ENCODE measurements around the gene CBLIF. TPM values are rescaled to one million over a fixed set of nuclear protein-coding genes. Genes with fewer than 3 reads are reported as not detected.

Gene CBLIF
- total and polyA plus RNA-seq, 2 experiments from 2014 or later = 0.69 TPM; not detected in 1

- H3K36me3 ChIP-seq = no peaks in the 10 kb centered on the region
Measured at GRCh38 chr11:59783632-59784090, 61.6 kb downstream of the CBLIF start.

GRCh38 chr11:59782080-59782479, 63.2 kb downstream of the CBLIF start:
- Histone ChIP-seq H3K27ac (no peak overlapping the region), H3K4me1 (ENCODE audit: low read depth) (peaks cover 6% of the 10 kb centered on the region), H3K27me3 (no peaks in the 10 kb centered on the region), H3K36me3 (no peaks in the 10 kb centered on the region), H3K4me3 (no peak overlapping the region), H3K9me3 (ENCODE audit: low read depth) (no peaks in the 10 kb centered on the region)
- TF ChIP-seq, protein P1, sequence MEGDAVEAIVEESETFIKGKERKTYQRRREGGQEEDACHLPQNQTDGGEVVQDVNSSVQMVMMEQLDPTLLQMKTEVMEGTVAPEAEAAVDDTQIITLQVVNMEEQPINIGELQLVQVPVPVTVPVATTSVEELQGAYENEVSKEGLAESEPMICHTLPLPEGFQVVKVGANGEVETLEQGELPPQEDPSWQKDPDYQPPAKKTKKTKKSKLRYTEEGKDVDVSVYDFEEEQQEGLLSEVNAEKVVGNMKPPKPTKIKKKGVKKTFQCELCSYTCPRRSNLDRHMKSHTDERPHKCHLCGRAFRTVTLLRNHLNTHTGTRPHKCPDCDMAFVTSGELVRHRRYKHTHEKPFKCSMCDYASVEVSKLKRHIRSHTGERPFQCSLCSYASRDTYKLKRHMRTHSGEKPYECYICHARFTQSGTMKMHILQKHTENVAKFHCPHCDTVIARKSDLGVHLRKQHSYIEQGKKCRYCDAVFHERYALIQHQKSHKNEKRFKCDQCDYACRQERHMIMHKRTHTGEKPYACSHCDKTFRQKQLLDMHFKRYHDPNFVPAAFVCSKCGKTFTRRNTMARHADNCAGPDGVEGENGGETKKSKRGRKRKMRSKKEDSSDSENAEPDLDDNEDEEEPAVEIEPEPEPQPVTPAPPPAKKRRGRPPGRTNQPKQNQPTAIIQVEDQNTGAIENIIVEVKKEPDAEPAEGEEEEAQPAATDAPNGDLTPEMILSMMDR (IDR thresholded peaks at IDR 0.05; ENCODE audit: low read depth, low read length) = no peak
- no peak for DNase-seq (ENCODE audit: low read depth in 1 of 2, low spot score in 1 of 2)

More at GRCh38 chr11:59783632-59784090, 61.6 kb downstream of the CBLIF start:
- Histone ChIP-seq H3K4me1 (ENCODE audit: low read depth) (peaks cover 14% of the 10 kb centered on the region), H3K27ac (no peak overlapping the region), H3K4me3 (no peak overlapping the region), H3K27me3 (no peaks in the 10 kb centered on the region), H3K9me3 (ENCODE audit: low read depth) (no peaks in the 10 kb centered on the region)
- DNase-seq (ENCODE audit: low read depth in 1 of 2, low spot score in 1 of 2) = no peak
- TF ChIP-seq, protein P1 (IDR thresholded peaks at IDR 0.05; ENCODE audit: low read depth, low read length) = no peak

DNA sequence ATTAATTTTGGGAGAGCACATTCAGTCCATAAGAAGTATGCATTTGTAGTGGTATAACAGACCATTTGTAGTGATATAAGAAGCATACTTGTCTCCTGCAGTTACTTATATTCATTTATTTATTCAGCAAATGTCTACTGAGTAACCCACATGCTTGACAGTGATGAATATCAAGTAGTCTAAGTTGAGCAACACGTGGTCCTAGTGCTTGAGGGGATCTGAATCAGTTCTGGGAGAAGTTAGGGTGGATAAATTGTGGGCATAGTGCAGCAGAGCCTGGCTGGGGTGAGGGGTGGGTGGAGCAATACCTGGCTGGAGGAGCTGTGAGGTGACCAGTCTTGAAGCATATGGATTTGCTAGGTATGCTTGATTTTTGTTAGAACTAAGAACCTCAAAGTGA, 65.8 kb downstream of the CBLIF start:
- no peaks in the 10 kb centered on the region for H3K4me1 ChIP-seq (ENCODE audit: low read depth)
- H3K4me3 ChIP-seq = no peak overlapping the region
- no peak overlapping the region for H3K27ac ChIP-seq
- no peak for DNase-seq (ENCODE audit: low read depth in 1 of 2, low spot score in 1 of 2)
- H3K36me3 ChIP-seq = peaks cover 6% of the 10 kb centered on the region
- no peaks in the 10 kb centered on the region for H3K9me3 ChIP-seq (ENCODE audit: low read depth)
- H3K27me3 ChIP-seq = no peaks in the 10 kb centered on the region
- TF ChIP-seq, protein P1 (IDR thresholded peaks at IDR 0.05; ENCODE audit: low read depth, low read length) = no peak

Other genes starting within 250 kb of the CBLIF start
- gene OSBP, start 229.7 kb downstream of the CBLIF start, total RNA-seq = 20.6 and 27.3 TPM in 2 replicates
- gene OSBP, start 229.7 kb downstream of the CBLIF start, polyA plus RNA-seq = 30.7 and 39.8 TPM in 2 replicates
- 7.9 and 10.9 TPM in 2 replicates for gene PATL1, start 176.5 kb downstream of the CBLIF start, total RNA-seq
- gene PATL1, start 176.5 kb downstream of the CBLIF start, polyA plus RNA-seq = 11.4 and 15.8 TPM in 2 replicates
- not detected in 2 replicates for gene OR10V1, start 131.7 kb downstream of the CBLIF start, total RNA-seq
- not detected in 2 replicates for gene OR10V1, start 131.7 kb downstream of the CBLIF start, polyA plus RNA-seq
- gene STX3, start 90.1 kb downstream of the CBLIF start, total RNA-seq = 32.5 and 42.3 TPM in 2 replicates
- 21.7 and 27.8 TPM in 2 replicates for gene STX3, start 90.1 kb downstream of the CBLIF start, polyA plus RNA-seq
- 73.1 and 73.8 TPM in 2 replicates for gene MRPL16, start 34.7 kb downstream of the CBLIF start, total RNA-seq
- 93.7 and 101 TPM in 2 replicates for gene MRPL16, start 34.7 kb downstream of the CBLIF start, polyA plus RNA-seq
- gene TCN1, start 21.0 kb upstream of the CBLIF start, total RNA-seq = not detected in 2 replicates
- not detected in 2 replicates for gene TCN1, start 21.0 kb upstream of the CBLIF start, polyA plus RNA-seq
- gene OOSP3, start 33.3 kb upstream of the CBLIF start, total RNA-seq = not detected in 2 replicates
- not detected in 2 replicates for gene OOSP3, start 33.3 kb upstream of the CBLIF start, polyA plus RNA-seq
- 0.48 TPM in 1 of 2 replicates, not detected in the other for gene OOSP1, start 92.9 kb upstream of the CBLIF start, total RNA-seq
- gene OOSP1, start 92.9 kb upstream of the CBLIF start, polyA plus RNA-seq = 0.71 and 0.91 TPM in 2 replicates
- not detected in 2 replicates for gene OOSP4A, start 118.5 kb upstream of the CBLIF start, total RNA-seq
- gene OOSP4A, start 118.5 kb upstream of the CBLIF start, polyA plus RNA-seq = not detected in 2 replicates
- gene OOSP4B, start 171.7 kb upstream of the CBLIF start, total RNA-seq = not detected in 2 replicates
- gene OOSP4B, start 171.7 kb upstream of the CBLIF start, polyA plus RNA-seq = not detected in 2 replicates
- gene OOSP2, start 194.9 kb upstream of the CBLIF start, total RNA-seq = not detected in 2 replicates
- gene OOSP2, start 194.9 kb upstream of the CBLIF start, polyA plus RNA-seq = not detected in 2 replicates
- not detected in 2 replicates for gene MS4A3, start 211.2 kb upstream of the CBLIF start, total RNA-seq
- not detected in 2 replicates for gene MS4A3, start 211.2 kb upstream of the CBLIF start, polyA plus RNA-seq
- not detected in 2 replicates for gene MS4A2, start 243.2 kb upstream of the CBLIF start, total RNA-seq
- gene MS4A2, start 243.2 kb upstream of the CBLIF start, polyA plus RNA-seq = not detected in 2 replicates